Measurements from ENCODE around the gene KLHL22. TPM values are rescaled to one million over a fixed set of nuclear protein-coding genes. Genes with fewer than 3 reads are reported as not detected.
"Not testable (repeated sequence)": the region's sequence is repeated elsewhere in the genome, so short reads cannot be mapped to it uniquely, and the experiment has no call there.

KLHL22 gene
- total RNA-seq: 58.4 to 60.3 TPM (median 59.9 TPM) in 3 replicates

- peak within 1 kb of the TSS; percentile 86 for H3K4me3 Mint-ChIP-seq
- H3K27ac Mint-ChIP-seq: peak within 1 kb of the TSS; percentile 98
- no peaks in the 10 kb centered on the region for H3K27me3 Mint-ChIP-seq (ENCODE audit: low read depth)
- H3K9me3 Mint-ChIP-seq: no peaks in the 10 kb centered on the region
- TF ChIP-seq CTCF (IDR thresholded peaks at IDR 0.05; ENCODE audit: unreplicated experiment): no peak
- peaks cover 4% of the 10 kb centered on the region for H3K36me3 Mint-ChIP-seq
- peak; percentile 31 to 55 for DNase-seq (ENCODE audit: low spot score in 2 of 2, unreplicated experiment in 2 of 2)
- peaks cover 26% of the 10 kb centered on the region for H3K4me1 Mint-ChIP-seq
These were observed at the start of gene KLHL22 for GRCh38 chr22:20494978-20495860. Gene KLHL22 (minus strand): TSS chr22:20495795. CDS start chr22:20489211, 6,584 bp downstream.

DNA sequence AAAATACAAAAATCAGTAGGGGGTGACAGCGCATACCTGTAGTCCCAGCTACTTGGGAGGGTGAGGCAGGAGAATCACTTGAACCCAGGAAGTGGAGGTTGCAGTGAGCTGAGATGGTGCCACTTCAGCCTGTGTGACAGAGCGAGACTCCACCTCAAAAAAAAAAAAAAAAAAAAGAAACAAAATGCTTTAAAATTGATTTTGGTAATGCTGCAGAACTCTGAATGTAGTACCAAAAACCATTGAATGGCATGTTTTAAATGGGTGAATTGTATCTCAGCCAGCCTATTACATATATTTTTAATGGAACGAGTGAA lies 49.7 kb upstream of the KLHL22 start:
- peak overlapping the region; percentile 92 for H3K27ac Mint-ChIP-seq
- not testable (repeated sequence) for H3K27me3 Mint-ChIP-seq (ENCODE audit: low read depth); DNase-seq (ENCODE audit: low spot score in 2 of 2, unreplicated experiment in 2 of 2); H3K4me3 Mint-ChIP-seq
- peaks cover 30% of the 10 kb centered on the region for H3K36me3 Mint-ChIP-seq
- H3K4me1 Mint-ChIP-seq: peaks cover 26% of the 10 kb centered on the region
- peaks cover 10% of the 10 kb centered on the region for H3K9me3 Mint-ChIP-seq

- H3K27ac Mint-ChIP-seq: no peak overlapping the region
- TF ChIP-seq CTCF (IDR thresholded peaks at IDR 0.05; ENCODE audit: unreplicated experiment): no peak
- H3K4me3 Mint-ChIP-seq: no peak overlapping the region
- no peaks in the 10 kb centered on the region for H3K27me3 Mint-ChIP-seq (ENCODE audit: low read depth)
- H3K9me3 Mint-ChIP-seq: peaks cover 10% of the 10 kb centered on the region
- H3K36me3 Mint-ChIP-seq: peaks cover 47% of the 10 kb centered on the region
- no peak for DNase-seq (ENCODE audit: low spot score in 2 of 2, unreplicated experiment in 2 of 2)
- H3K4me1 Mint-ChIP-seq: peaks cover 14% of the 10 kb centered on the region
These were observed 47.1 kb upstream of the KLHL22 start for GRCh38 chr22:20542736-20543135.

GRCh38 chr22:20542055-20542454 lies 46.5 kb upstream of the KLHL22 start:
- Mint-ChIP-seq H3K4me1 (peaks cover 14% of the 10 kb centered on the region), H3K9me3 (peaks cover 10% of the 10 kb centered on the region), H3K27ac (no peak overlapping the region), H3K36me3 (peaks cover 51% of the 10 kb centered on the region), H3K27me3 (ENCODE audit: low read depth) (no peaks in the 10 kb centered on the region), H3K4me3 (no peak overlapping the region)
- DNase-seq (ENCODE audit: low spot score in 2 of 2, unreplicated experiment in 2 of 2): no peak
- TF ChIP-seq CTCF (IDR thresholded peaks at IDR 0.05; ENCODE audit: unreplicated experiment): no peak

GRCh38 chr22:20538875-20539274 lies 43.3 kb upstream of the KLHL22 start:
- not testable (repeated sequence) for H3K4me1 Mint-ChIP-seq; H3K27me3 Mint-ChIP-seq (ENCODE audit: low read depth); H3K4me3 Mint-ChIP-seq; DNase-seq (ENCODE audit: low spot score in 2 of 2, unreplicated experiment in 2 of 2); H3K27ac Mint-ChIP-seq; H3K9me3 Mint-ChIP-seq
- H3K36me3 Mint-ChIP-seq: peaks cover 46% of the 10 kb centered on the region

- H3K9me3 Mint-ChIP-seq: peaks cover 8% of the 10 kb centered on the region
- H3K27me3 Mint-ChIP-seq (ENCODE audit: low read depth): no peaks in the 10 kb centered on the region
- TF ChIP-seq CTCF (IDR thresholded peaks at IDR 0.05; ENCODE audit: unreplicated experiment): no peak
- no peak overlapping the region for H3K27ac Mint-ChIP-seq
- H3K4me1 Mint-ChIP-seq: peaks cover 12% of the 10 kb centered on the region
- peaks cover 43% of the 10 kb centered on the region for H3K36me3 Mint-ChIP-seq
- DNase-seq (ENCODE audit: low spot score in 2 of 2, unreplicated experiment in 2 of 2): no peak
- H3K4me3 Mint-ChIP-seq: no peak overlapping the region
These were observed 42.4 kb upstream of the KLHL22 start for GRCh38 chr22:20537983-20538382.

Data from mesothelial cell of epicardium (in vitro differentiated cells).